Umbilical cord (tissue), 2 donors: ENCODE results near the gene RBM45. TPM values are rescaled to one million over a fixed set of nuclear protein-coding genes. Genes with fewer than 3 reads are reported as not detected.
"Not testable (repeated sequence)": the region's sequence is repeated elsewhere in the genome, so short reads cannot be mapped to it uniquely, and the experiment has no call there.

Source experiments
- DNase-seq: peaks from one replicate; pipeline ENCODE4 v3.0.0-alpha.2; 2015; ENCODE audit warnings: low spot score
- total RNA-seq: library from RNA; depleted of rRNA; stranded (reverse); fragments of >200 nt; gene quantifications from one replicate; pipeline ENCODE4 v1.2.3, GENCODE V29; 2014; ENCODE audit warnings: low replicate concordance; ENCODE audit not compliant: insufficient read depth

Gene RBM45
- total RNA-seq, 1 donor from 2014 or later, result 38.5 TPM

DNA sequence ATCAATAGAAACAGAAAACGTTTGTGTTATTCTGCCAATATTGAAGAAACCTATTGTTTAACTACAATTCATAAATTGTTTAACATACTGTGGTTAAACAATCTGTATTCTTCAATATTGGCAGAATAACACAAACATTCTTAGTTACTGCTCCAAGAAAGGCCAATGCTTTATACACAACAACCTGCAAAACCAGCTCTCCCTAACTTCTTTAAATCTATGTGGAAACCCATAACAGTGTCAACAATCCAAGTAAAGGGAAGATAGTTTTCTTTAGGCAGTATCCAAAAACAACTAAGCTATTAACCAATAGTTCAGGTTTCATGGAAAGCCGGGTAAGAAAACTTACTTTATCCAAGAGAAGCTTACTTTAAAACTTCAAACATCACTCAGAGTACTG lies 6.2 kb upstream of the RBM45 start:
- no peak for DNase-seq

DNA sequence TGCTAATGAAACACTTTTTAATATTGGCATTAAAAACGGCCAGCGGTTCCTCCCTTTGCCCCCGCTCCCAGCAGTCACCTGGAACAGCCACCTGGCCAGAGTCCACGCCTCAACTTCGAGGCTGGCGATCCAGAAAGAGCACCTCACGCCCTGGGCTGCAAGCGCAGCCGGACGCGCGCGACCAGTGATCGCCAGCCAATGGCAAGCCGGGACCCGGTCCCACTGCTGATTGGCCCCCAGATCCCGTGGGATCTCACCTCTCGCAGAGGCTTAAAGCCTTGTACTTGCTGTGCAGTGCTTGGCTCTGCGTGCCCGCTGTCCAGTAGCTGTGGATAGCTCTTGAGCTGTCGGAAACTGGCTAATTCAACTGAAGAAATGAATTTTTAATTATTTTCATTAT lies 4.1 kb upstream of the RBM45 start:
- no peak for DNase-seq

DNA sequence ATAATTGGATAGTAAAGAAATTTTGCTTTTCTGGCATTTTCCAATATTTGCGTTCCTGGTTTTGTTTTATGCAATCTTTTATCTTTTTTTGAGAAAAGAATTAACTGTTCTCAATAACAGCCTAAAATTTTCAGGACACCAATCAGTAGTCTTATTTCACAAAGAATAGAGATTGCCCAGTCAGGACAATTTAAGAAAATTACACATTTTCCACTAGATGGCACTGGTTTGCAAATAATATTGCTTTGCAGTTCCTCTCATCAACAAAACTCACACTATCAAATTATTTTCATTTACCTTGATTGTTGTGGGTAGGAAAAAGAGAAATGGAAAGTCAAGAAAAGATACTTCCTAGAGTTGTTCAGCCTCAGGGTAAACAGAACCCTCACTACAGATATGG lies 2.4 kb upstream of the RBM45 start:
- peak; percentile 44 for DNase-seq

DNA sequence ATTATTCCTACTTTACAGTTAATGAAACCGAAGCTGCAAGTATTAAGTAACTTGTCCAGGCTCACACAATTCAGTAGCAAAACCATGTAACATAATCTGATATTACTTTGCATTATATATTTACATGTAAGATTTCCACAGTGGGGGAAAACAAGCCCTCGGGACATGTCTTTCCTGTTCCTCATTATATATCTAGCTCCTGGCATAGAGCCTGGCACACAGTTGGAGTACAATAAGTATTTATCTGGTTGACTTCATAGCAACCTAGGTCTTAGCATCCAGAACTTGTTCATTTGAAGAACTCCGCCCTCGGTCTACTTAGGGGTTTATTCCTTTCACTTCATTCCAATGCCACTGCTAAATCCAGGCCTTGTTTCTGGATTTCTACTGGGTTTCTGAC lies 1.6 kb upstream of the RBM45 start:
- no peak for DNase-seq

DNA sequence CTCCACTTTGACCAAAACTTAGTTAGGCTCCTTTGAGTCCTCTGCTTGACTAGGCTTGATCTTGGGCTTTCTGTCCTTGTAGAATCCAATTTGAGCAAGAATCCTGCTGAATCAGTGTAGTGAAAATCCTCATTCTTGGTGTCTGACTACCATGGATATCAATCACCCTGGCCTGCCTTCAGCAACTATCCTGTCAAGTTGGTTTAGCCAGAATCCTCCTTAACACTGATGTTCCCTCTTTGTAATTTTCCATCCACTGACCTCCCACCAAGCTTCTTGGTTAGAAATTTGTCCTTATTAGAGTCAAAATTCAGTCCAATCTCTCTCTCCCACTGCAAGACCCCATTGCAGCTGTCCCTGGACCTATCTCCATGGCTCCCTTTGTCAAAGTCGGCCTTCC lies 494 bp upstream of the RBM45 start:
- DNase-seq, result no peak

DNA sequence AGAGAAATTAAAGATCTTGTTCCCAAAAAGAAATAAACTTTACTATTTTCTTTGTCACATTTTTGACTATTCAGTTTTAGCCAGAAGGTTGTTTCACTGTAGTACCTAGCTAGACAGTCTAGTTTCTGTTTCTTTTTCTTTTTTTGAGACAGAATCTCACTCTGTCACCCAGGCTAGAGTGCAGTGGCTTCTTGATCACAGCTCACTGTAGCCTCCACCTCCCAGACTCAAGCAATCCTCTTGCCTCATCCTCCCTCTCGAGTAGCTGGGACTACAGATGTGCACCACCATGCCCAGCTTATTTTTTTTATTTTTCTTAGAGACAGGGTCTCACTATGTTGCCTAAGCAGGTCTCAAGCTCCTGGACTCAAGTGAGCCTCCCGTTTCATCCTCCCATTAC lies 2.2 kb downstream of the RBM45 start:
- no peak for DNase-seq

DNA sequence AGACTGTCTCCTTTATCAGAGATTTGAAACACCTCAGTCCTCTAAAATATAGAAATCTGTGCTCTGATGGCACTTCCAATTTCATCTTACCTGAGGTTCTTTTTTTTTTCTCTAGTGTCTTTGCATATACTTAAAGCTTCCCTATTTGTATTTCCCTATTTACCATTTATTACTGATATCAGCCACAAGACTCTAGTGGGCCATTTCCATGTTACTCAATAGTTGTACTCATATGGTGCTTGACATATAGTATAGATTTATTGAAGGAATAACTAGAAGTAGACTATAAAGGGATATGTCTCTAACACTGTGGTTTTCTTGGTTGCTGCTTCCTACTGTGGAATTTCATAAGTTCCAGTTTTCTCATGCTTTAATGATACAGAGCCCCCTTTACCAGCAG lies 3.0 kb downstream of the RBM45 start:
- DNase-seq, result no peak

DNA sequence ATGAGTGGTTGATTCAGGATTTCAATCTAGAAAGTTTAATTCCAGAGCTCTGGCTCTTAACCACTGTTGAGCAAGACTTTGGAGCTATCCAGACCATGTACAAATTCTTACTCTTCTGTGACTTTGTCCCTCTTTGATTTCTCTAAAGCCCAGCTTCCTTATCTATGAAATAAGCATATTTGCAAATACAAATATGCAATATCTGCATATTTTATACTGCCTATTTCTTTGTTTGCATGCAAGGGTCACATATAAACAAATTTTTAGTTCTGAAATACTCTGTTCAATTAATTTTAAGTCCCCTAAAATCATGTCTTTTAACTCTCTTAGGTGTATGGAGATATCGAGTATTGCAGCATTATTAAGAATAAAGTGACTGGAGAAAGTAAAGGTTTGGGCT lies 5.5 kb downstream of the RBM45 start:
- DNase-seq, result no peak

DNA sequence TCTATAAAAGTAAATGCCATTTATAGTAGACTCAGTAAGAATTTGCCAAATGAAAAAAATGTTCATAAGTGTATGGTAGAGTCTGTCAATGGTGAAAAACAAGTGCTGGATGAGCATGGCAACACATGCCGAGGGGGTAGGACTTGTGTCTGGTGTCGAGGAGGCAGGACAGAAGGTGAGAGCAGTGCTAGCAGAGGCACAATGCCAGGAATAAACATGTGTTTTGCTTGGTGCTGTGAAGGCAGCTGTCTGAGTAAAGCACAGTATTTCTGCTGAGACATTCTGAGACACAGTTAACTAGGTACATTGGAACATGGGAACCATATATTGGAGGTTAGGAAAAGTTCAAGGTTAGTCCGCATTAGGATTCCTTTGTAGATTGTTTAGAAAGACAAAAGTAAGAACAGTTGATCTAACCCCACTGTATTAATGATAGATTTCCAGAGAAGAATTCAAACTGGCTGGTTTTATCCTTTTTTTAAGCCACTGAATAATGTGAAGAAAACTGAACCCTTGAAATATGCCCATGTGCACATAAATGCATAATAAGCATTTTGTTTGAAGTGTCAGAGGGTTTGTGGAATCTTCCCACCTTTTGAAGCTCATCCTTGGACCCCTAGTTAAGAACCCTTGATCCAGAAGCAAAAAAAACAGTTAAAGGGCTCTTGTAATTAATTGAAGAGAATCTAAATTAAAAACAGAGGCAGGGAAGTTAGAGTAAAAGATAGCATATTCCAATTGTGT lies 7.1 kb downstream of the RBM45 start:
- DNase-seq, result no peak

DNA sequence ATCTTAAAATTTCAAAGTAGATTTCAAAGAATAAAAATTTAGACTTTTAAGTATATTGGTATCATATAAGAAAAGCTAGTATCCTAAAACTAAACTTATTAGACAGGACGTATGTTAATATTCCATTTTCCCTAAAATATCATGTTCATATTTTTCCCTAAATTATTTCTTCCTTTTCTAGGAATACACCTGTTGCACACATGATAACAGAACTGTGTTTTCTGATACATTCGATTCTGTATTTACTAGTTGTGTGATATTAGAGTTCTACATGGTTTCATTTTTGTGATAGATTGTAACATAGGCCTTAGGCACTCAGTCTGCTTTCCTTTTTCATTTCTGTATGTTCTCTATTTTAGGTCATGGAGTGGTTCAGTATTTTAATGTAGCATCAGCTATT lies 10.9 kb downstream of the RBM45 start:
- no peak for DNase-seq

DNA sequence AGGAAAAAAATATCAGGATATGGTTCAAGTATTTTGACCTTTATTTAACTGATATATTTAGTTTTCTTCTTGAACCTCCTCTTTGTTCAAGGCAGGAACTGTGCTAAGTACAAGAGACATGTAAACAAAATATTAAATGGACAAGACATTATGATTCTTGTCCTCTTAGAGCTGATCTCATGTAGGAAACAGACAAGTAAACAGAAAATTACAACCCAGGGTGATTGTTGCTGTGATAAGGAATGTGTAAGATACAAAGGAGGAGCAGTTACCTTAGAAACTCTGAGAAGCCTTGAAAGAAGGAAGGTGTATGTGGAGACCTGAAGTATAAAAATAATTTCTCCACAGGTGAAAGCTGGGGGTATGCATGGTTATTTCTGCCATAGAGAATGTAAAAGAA lies 12.9 kb downstream of the RBM45 start:
- DNase-seq, result no peak

DNA sequence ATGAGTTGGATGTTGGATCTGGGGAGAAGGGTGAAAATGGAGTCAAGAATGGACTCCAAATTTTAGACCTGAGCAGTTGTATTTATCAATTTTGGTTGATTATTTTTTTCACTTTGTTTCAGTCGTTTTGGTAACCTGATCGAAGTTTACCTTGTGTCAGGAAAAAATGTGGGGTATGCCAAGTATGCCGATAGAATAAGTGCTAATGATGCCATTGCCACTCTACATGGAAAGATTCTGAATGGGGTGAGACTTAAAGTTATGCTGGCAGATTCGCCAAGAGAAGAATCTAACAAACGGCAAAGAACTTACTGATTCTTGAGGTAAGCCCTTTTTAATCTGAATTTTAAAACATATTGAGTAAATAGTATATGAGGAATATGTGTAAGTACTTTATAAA lies 13.6 kb downstream of the RBM45 start:
- DNase-seq, result no peak

DNA sequence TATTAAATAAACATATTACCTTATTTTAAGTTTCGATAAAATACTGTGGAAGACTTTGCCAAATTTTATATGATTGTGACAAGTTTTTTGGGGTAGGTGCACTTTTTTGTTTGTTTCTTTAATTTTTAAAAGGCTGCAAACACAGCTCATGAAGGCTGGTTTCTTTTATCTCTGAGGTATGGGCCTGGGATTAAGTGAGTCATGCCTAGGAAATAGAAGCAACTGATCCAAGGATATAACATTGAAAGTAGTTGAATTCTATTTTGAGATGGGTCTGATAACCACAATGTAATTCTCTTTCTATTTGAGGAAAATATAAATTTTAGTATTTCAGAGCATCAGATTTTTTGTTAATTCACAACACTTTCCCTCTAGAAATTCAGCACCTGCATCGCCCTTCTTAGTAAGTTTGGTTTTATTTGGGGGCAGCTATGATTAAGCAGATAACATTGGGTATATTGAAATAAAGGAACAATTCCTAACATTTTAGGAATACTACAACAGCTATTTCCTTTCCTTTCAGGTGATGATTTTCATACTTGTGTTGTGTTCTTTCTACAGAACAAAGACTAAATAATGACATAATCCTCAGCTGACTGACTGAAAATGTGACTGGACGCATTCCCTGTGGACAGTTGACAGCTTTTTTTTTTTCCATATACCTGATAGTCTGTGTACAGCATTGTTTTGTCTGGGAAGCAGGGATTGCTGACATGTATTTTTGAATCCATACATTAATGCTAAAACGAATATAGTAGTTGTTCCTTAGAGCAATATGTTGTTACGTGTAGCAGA lies 16.8 kb downstream of the RBM45 start:
- no peak for DNase-seq

DNA sequence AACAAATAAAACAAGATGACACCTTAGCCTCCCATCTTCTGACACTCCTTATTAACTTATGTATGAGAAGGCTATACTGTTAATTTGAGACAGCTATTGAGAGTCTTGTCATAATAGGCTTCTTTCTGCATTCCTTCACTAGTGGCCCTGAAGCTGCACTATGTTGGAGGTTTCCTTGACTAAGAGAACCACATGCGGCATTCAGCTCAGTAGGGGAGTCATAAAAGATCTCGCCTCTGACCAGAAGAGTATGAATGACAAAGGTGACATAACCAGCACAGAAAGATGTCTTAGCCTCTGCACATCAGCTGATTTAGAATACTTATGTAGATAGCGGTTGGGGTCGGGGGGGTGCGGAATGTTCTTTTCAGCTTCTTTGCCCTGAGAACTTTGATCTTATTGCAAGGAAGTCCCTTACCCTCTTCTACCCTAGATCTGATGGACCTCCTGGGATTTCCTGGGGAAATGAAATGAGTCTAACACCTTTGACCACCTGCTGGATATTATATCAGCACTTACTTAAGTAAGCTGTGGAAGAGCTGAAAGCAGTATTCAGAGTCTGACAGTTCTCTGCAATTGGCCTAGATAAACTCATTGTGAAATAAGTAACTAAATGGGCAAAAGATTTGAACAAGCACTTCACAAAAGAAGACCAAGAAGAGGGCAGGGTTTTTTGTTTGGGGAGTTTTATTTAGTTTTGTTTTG lies 24.2 kb downstream of the RBM45 start:
- no peak for DNase-seq

DNA sequence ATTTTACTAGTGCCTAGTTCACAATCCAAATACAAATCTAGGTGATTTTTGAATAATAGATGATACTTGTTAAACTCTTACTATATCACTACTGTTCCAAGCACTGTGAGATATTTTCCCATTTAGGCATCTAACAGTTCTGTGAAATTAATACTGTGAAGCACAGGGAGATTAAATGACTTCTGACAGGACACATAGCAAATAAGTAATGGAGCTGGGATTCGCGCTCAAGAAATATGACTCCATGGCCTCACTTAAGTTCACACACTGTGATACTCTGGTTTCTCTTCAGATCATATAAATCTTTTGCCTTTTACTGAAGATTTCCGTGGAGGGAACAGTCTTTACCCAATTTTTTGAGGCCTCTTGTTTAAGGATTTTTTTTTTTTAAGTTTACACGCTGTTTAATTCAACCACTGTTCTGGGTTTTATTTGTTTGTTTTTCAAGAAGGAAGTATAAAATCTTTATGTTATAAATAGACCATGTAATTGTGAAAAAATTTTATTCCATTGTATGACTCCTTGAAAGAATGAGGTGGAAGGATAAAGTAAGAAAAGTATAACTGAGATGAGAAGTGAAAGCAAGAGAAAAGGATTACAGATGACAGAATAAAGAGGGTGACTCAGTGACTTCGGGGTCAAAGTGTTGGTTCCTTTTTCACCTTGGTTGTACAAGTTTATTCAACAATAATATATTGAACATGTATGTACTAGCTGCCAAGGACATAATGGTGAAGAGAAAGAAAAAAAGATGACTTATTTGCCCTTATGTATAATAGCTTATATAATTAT lies 30.2 kb downstream of the RBM45 start:
- DNase-seq, result no peak

DNA sequence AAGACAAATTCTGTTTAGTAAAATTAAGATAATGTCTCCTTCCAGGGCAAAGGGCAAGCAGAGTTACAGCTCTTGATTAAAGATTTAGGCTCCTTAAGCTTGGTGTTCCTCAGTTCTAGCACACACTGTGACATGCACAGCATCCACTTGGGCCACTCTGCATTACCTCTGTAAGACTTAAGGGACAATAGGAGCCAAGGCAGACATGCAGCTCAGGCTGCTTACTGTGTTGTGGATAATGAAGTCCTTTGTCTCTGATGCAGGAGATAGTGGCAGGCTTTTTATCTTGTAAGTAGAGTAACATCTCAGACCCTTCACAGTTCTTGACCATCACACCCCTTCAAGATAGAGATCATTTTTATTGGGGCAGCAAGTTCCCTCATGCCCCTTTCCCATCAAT lies 31.2 kb downstream of the RBM45 start:
- no peak for DNase-seq

DNA sequence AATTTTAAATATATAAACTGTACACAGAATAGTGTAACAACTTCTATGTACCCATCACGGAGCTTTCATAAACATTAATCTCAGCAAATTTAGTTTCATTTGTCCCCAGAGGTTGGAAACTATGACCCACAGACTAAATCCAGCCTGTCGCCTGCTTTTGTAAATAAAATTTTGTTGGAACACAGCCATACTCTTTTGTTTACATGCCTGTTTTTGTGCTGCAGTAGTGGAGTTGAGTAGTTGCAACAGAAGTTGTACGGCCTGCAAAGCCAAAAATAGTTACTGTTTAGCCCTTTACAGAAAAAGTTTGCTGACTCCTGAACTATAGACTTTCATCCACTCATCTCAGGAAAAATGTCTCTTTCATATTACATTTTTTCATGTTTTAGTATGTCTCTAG lies 39.8 kb downstream of the RBM45 start:
- peak; percentile 20 for DNase-seq

DNA sequence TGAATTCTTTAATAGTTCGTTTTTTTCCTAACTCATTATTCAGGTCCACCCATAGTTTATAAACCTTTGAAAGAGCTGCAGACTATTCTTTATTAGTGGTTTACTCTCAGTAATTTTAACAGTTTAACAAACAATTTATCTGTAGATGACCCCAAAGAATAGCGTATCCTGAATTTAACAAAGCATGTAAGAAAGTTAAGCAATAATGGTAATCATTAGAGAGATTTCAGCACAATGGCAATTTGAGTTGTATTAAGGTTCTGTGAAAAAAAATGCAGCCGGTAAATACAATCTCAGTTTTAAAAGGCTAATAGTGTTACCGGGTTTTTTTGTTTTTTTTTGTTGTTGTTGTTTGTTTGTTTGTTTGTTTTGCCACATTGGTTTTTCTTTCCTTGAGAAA lies 40.3 kb downstream of the RBM45 start:
- DNase-seq, result no peak

DNA sequence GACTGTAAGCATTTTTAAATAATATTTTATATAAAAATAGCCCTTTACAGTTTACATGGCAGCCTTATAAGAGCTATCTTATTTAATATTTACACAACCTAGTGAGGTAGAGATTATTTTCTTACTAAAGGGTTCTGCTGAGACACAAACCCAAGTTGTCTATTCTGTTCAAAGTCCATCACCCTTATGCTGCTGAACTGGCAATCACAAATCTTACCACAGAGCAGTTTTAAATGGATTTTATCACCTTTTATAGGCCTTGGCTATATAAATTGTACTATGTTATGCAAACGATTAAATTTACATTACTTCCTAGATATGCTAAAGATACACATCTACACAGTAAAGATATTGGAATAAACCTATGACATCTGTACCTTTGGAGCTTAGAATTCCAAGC lies 40.7 kb downstream of the RBM45 start:
- no peak for DNase-seq

DNA sequence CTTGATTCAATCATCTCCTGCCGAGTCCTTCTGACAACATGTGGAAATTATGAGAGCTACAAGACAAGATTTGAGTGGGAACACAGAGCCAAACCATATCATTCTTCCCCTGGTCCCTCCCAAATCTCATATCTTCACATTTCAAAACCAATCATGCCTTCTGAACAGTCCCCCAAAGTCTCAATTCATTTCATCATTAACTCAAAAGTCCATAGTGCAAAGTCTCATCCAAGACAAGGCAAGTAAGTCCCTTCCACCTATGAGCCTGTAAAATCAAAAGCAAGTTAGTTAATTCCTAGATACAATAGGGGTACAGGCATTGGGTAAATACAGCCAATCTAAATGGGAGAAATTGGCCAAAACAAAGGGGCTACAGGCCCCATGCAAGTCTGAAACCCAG lies 41.6 kb downstream of the RBM45 start:
- not testable (repeated sequence) for DNase-seq

DNA sequence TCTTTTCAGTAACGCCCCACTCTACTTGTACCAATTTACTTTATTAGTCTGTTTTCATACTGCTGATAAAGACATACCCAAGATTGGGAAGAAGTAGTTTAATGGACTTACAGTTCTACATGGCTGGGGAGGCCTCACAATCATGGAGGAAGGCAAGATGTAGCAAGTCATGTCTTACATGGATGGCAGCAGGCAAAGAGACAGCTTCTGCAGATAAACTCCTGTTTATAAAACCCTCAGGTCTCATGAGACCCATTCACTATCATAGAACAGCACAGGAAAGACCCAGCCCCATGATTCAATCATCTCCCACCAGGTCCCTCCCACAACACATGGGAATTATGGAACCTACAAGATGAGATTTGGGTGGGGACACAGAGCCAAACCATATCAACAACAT lies 43.3 kb downstream of the RBM45 start:
- DNase-seq, result no peak

DNA sequence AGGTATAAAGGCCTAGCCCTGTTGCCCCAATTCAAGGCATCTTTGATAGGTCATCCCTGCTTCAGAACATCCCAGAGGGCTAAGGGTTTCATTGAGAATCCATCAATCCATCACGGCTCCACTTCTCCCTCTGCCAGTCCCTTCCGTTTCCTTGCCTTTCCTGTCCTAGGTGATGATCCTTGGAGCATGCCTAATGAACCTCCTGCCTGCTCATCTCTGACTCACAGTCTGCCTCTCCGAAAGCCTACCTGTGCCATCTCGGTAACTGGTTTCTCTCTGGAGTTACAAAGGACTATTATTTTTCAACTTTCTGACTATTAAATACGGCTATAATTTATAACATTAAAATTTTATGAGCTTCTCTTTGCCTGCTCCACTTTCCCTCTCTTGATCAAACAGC lies 45.3 kb downstream of the RBM45 start:
- DNase-seq, result no peak
